GM06990 (cell line): ENCODE measurements around the gene POLD2.

ENCODE experiments used
- DNase-seq: peaks from one replicate; pipeline ENCODE4 v3.0.0-alpha.2; 2011; ENCODE audit not compliant: insufficient read length; ENCODE audit errors: extremely low read depth
- H3K27me3 ChIP-seq: replicated peaks from 2 replicates; pipeline ENCODE4 v1.6.0; 2011; ENCODE audit warnings: low read length; ENCODE audit not compliant: control insufficient read depth, insufficient read depth
- H3K36me3 ChIP-seq: 2 replicates; pipeline ENCODE4 v1.5.1; 2011; ENCODE audit warnings: low read length; ENCODE audit not compliant: control insufficient read depth, insufficient read depth
- H3K4me3 ChIP-seq: replicated peaks from 2 replicates; pipeline ENCODE4 v1.5.1; 2011; ENCODE audit warnings: low read depth, mild to moderate bottlenecking, control low read depth, low read length
- TF ChIP-seq, protein P1 (sequence below): IDR thresholded peaks from 2 replicates; pipeline ENCODE4 v1.5.1; 2011; ENCODE audit warnings: low read length, control low read depth, mild to moderate bottlenecking, inconsistent platforms; ENCODE audit not compliant: insufficient read depth, poor library complexity, severe bottlenecking

POLD2 gene

DNA sequence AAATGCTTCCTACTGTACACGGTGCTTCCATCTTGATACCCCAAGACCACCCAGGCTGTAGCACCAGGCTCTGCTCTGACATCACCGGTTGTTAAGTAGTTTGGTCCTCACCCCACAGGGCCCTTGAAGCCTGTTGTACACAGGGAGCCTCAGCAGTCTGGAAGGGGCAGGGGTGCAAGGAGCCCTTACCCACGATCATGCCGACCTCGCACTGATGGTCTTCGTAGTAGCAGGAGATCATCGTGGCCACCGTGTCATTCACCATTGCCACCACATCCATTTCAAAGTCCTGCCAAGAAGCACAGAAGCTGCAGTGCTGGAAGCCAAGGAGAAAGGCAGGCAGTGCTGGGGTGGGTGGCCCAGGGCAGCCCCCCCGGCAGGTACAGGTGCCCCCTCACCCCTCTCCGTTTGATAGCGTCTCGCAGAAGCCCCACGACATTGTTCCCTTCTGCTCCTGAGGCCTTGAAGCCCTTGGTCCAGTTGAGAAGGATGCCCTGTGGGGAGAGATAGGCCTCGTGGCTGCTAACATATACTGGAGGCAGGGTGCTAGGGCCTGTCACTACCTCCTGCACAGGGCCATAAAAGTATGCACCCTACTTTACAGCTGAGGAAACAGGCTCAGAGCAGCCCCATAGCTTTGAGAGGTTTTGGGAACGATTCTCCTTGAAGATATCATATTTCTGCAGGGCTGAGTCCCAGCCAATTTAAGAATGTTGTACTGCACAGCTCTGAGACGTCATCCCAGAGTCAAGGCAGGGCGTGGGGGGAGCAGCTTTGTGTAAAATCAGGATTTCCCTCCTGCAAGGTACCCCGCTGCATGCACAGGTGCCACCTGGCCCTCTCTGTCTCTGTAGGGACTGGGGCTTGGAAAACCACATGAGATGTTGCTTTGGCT is 26.5 kb upstream of the POLD2 start:
- H3K4me3 ChIP-seq: no peak overlapping the region
- no peak for DNase-seq
- H3K27me3 ChIP-seq: no peaks in the 10 kb centered on the region
- H3K36me3 ChIP-seq: no peaks in the 10 kb centered on the region
- TF ChIP-seq, protein P1, sequence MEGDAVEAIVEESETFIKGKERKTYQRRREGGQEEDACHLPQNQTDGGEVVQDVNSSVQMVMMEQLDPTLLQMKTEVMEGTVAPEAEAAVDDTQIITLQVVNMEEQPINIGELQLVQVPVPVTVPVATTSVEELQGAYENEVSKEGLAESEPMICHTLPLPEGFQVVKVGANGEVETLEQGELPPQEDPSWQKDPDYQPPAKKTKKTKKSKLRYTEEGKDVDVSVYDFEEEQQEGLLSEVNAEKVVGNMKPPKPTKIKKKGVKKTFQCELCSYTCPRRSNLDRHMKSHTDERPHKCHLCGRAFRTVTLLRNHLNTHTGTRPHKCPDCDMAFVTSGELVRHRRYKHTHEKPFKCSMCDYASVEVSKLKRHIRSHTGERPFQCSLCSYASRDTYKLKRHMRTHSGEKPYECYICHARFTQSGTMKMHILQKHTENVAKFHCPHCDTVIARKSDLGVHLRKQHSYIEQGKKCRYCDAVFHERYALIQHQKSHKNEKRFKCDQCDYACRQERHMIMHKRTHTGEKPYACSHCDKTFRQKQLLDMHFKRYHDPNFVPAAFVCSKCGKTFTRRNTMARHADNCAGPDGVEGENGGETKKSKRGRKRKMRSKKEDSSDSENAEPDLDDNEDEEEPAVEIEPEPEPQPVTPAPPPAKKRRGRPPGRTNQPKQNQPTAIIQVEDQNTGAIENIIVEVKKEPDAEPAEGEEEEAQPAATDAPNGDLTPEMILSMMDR: no peak

DNA sequence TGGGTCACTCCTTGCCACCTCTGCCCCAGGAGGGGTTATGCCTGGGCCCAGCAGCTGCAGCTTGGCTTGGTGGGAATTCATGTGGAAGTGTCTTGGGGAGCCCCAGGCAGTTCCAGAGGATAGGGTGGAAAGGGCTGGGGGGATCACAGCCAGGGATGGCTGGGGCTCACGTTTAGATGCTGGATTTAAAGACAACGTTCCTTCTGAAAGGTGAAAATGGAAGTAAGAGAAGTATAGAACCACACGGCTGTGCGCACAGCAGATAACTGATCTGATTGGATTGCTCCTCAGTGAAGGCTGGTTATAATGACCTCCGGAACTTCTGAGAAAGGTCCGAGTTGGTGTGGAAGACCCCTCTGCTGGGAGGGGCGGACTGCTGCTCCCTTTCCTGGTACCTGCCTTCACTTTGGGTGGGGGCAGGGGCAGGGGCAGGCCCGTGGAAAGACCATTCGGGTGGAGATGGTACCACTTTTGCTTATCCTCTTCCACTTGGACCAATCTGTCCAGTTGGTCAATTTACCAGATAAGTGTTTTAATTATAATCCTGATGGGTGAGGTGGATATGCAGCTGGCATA is 25.7 kb upstream of the POLD2 start:
- no peak for DNase-seq

DNA sequence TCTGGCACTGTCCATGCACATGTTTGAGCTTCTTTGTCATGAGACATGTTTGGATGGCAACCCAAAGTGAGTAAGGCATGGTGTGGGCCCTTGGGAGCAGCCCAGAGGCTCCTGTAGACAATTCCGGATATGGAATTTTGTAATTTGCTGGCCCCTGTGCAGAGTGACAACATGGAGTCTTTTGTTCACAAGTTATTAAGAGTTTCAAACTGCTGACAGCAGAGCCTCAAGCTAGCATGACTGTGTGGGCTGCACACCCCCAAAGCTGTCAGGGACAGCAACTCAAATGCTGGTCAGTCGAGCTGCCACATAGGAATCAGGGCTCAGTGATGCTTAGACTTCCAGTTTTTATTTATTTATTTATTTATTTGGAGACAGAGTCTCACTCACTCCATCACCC is 24.8 kb upstream of the POLD2 start:
- TF ChIP-seq, protein P1: no peak
- no peak overlapping the region for H3K4me3 ChIP-seq

More for the DNA sequence above, 25.7 kb upstream of the POLD2 start:
- TF ChIP-seq, protein P1: no peak
- H3K27me3 ChIP-seq: no peaks in the 10 kb centered on the region
- H3K36me3 ChIP-seq: no peaks in the 10 kb centered on the region
- no peak overlapping the region for H3K4me3 ChIP-seq

DNA sequence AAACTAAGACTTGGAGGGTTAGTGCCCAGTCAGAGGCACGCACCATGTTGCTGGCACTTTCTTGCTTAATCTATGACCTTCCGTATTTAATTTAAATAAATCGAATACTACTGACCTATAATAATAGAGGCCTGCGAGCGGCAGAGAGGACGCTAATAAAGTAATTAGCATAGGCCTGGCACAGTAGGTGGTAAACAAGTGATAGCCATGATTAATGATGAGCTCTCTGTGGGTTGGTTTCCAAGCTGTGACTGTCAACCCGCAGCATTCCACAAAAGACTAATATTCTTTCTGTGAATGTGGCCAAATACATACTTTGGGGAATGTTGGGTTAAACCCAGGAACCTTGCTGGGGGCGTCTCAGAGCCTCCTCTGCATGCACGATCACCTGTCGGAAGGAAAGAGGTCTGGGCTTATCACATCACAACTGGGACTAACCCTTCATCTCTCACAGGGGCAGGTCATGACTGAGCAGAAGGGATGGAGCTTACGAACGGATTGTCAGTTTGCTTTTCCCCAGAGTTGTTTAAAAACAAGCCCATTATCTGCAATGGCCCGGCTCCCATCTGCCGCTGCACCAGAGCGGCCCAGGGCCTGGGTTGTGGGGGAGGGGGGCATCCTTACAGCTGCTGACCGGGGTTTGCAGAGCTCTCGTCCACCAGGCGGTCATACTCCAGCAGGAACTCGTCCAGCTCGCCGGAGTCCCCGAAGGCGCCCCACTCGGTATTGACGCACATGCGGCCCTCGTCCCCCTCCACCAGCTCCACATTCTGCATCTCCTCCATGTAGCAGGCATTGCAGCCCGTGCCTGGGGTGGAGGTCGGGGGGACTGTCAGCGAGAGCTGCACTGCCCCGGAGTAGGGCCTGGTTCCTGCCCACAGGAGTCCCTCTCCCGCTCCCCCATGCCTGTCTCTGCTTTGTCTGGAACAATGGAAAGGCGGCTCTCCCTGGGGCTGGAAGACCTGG is 24.0 kb upstream of the POLD2 start:
- no peak for DNase-seq
- Histone ChIP-seq H3K27me3 (no peaks in the 10 kb centered on the region), H3K4me3 (no peak overlapping the region), H3K36me3 (no peaks in the 10 kb centered on the region)
- TF ChIP-seq, protein P1: no peak

More for the DNA sequence above, 24.8 kb upstream of the POLD2 start:
- Histone ChIP-seq H3K27me3 (no peaks in the 10 kb centered on the region), H3K36me3 (no peaks in the 10 kb centered on the region)
- DNase-seq: no peak

DNA sequence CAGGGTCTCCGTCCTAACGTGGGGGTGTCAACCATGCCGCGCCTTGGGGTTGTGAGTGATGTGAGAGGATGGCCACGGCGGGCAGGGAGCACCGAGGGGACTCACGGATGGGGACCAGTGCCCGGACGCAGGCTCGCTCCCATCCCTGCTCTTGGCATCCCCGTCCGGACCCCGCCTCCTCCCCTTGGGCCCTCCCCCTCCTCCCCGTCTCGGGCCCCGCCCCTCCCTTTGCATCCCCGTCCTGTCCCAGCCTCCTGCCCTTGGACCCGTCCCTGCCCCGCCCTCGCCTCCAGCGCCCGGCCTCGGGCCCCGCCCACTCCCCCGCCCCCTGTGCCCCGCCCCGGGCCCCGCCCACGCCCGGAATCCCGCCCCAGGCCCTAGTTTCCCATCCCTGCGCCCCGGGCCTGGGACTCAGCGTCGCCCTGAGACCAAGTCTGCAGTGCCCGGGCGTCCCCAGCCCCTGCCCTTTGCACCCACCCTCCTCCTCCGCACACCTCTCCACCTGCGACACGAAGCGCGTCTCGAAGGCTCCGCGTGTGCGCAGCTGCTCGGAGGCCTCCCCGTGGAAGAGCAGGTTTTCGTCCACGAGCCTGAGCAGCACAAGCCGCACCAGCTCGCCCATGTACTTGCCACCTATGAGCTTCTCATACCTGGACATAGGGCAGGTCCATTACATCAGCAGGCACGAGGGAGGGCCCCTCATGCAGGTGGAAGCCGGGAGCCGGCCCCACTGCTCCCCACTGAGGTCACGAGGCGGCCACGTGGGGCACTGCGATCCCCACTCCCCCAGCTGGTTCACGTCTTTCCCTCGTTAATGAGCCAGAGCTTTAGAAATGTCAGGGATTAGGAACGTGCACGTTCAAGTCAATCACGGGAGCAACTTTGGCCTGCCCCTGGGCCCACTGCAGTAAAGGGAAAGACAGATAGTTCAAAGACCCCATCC is 22.9 kb upstream of the POLD2 start:
- Histone ChIP-seq H3K36me3 (no peaks in the 10 kb centered on the region), H3K27me3 (no peaks in the 10 kb centered on the region), H3K4me3 (no peak overlapping the region; the same call in 1 of the 2 replicates)
- TF ChIP-seq, protein P1: no peak
- DNase-seq: peak; percentile 44
